HepG2 (cell line): ENCODE results near the gene FAM72A.

Experiments used
- CHD4 ChIP-seq: fragments of 200-600 bp; sonication (generic); IDR thresholded peaks from 2 replicates; pipeline ENCODE4 v1.7.0; 2017; ENCODE audit warnings: mild to moderate bottlenecking, low read length, borderline replicate concordance
- SP4 ChIP-seq: sonication (generic); formaldehyde crosslinking; IDR thresholded peaks from 2 replicates; pipeline ENCODE4 v1.8.1; 2023; ENCODE audit warnings: mild to moderate bottlenecking, missing genetic modification reagents
- TCF12 ChIP-seq, 2 experiments: fragments of 450-650 bp in 1 of 2; sonication (generic) in 1 of 2; formaldehyde crosslinking in 1 of 2; IDR thresholded peaks; 2 replicates each; pipeline versions ENCODE4 v1.6.1 to v1.8.0; 2017 to 2022; ENCODE audit warnings: antibody characterized with exemption in 1 of 2, mild to moderate bottlenecking in 1 of 2, missing genetic modification reagents in 1 of 2, moderate library complexity in 1 of 2

- no peak for TF ChIP-seq TCF12 (IDR thresholded peaks at IDR 0.05)
- no peak for TF ChIP-seq TCF12 (CRISPR knock-in tag; IDR thresholded peaks at IDR 0.05)
- no peak for TF ChIP-seq SP4
- no peak for TF ChIP-seq CHD4
These were observed 56.8 kb downstream of the FAM72A start for GRCh38 chr1:206145771-206146290.
